HEK293 (cell line): ENCODE data around the gene ANP32A.
"Not testable (repeated sequence)": the region's sequence is repeated elsewhere in the genome, so short reads cannot be mapped to it uniquely, and the experiment has no call there.

ENCODE experiments used
- CTCF ChIA-PET: fragments of 350-600 bp; formaldehyde crosslinking; extraction: SDS; loops from one replicate; lab custom pipeline; 2021; ENCODE audit warnings: antibody characterized with exemption; lab: Yijun Ruan, JAX
- POLR2A ChIA-PET: fragments of 300-600 bp; formaldehyde crosslinking; extraction: SDS; loops from one replicate; lab custom pipeline; 2020; ENCODE audit warnings: antibody characterized with exemption, inconsistent platforms; lab: Yijun Ruan, JAX
- H3K27ac ChIP-seq: fragments of 200-500 bp; sonication (Bioruptor generic); 2 replicates; pipeline ENCODE4 v1.5.1; 2014; ENCODE audit warnings: low read depth, low read length, control low read depth, inconsistent platforms; ENCODE audit errors: extremely low read depth
- H3K36me3 ChIP-seq, 2 experiments: fragments of 200-500 bp in 1 of 2; sonication (Bioruptor generic) in 1 of 2; 1 replicate in 1 of 2; 2 replicates in 1 of 2; pipeline ENCODE4 v1.5.1; 2014 to 2017; ENCODE audit warnings: inconsistent platforms in 2 of 2, low read length in 2 of 2; ENCODE audit not compliant: control insufficient read depth in 2 of 2, insufficient read depth in 1 of 2
- H3K4me1 ChIP-seq: fragments of 200-500 bp; sonication (Bioruptor generic); 2 replicates; pipeline ENCODE4 v1.5.1; 2014; ENCODE audit warnings: mild to moderate bottlenecking, low read length, inconsistent platforms; ENCODE audit not compliant: control insufficient read depth, insufficient read depth
- H3K4me3 ChIP-seq: 2 replicates; pipeline ENCODE4 v1.5.1; 2011; ENCODE audit warnings: low read depth, mild to moderate bottlenecking, control low read depth, low read length, moderate library complexity
- H3K9me3 ChIP-seq: fragments of 200-500 bp; sonication (Bioruptor generic); 2 replicates; pipeline ENCODE4 v1.5.1; 2014; ENCODE audit warnings: low read depth, low read length, inconsistent platforms; ENCODE audit not compliant: control insufficient read depth, insufficient read depth
- PRDM1 ChIP-seq: fragments of 450-650 bp; formaldehyde crosslinking; IDR thresholded peaks from 2 replicates; pipeline ENCODE4; 2016; ENCODE audit warnings: missing biosample characterization, missing genetic modification characterization
- REPIN1 ChIP-seq: fragments of 450-650 bp; formaldehyde crosslinking; IDR thresholded peaks from 2 replicates; pipeline ENCODE4 v1.5.1; 2017; ENCODE audit warnings: missing biosample characterization, missing genetic modification characterization, low read depth
- SALL2 ChIP-seq: fragments of 450-650 bp; formaldehyde crosslinking; IDR thresholded peaks from 2 replicates; pipeline ENCODE4 v1.5.0; 2017; ENCODE audit warnings: missing biosample characterization, mild to moderate bottlenecking, missing genetic modification characterization, borderline replicate concordance
- SCRT1 ChIP-seq: fragments of 450-650 bp; formaldehyde crosslinking; IDR thresholded peaks from 2 replicates; pipeline ENCODE4 v1.5.1; 2016; ENCODE audit warnings: missing biosample characterization, missing genetic modification characterization, borderline replicate concordance
- TRIM28 ChIP-seq: IDR thresholded peaks from 2 replicates; pipeline ENCODE4 v1.6.1; 2011; ENCODE audit warnings: low read length, control low read depth, borderline replicate concordance
- YY1 ChIP-seq: fragments of 450-650 bp; formaldehyde crosslinking; IDR thresholded peaks from 2 replicates; pipeline ENCODE4 v1.5.1; 2018; ENCODE audit warnings: missing biosample characterization, missing genetic modification characterization
- ZBTB20 ChIP-seq: fragments of 450-650 bp; formaldehyde crosslinking; IDR thresholded peaks from 2 replicates; pipeline ENCODE4 v1.5.1; 2016; ENCODE audit warnings: missing biosample characterization, missing genetic modification characterization
- ZIC2 ChIP-seq: fragments of 450-650 bp; formaldehyde crosslinking; IDR thresholded peaks from 2 replicates; pipeline ENCODE4 v1.5.1; 2016; ENCODE audit warnings: missing biosample characterization, missing genetic modification characterization
- ZNF10 ChIP-seq: fragments of 450-650 bp; formaldehyde crosslinking; IDR thresholded peaks from 2 replicates; pipeline ENCODE4 v1.5.1; 2017; ENCODE audit warnings: missing biosample characterization, missing genetic modification characterization
- ZNF155 ChIP-seq: fragments of 450-650 bp; formaldehyde crosslinking; IDR thresholded peaks from 2 replicates; pipeline ENCODE4 v1.5.1; 2016; ENCODE audit warnings: missing biosample characterization, missing genetic modification characterization
- ZNF157 ChIP-seq: fragments of 450-650 bp; formaldehyde crosslinking; IDR thresholded peaks from 2 replicates; pipeline ENCODE4 v1.5.1; 2016; ENCODE audit warnings: missing biosample characterization, missing genetic modification characterization
- ZNF2 ChIP-seq: fragments of 450-650 bp; formaldehyde crosslinking; IDR thresholded peaks from 2 replicates; pipeline ENCODE4 v1.5.1; 2016; ENCODE audit warnings: missing biosample characterization, missing genetic modification characterization
- ZNF221 ChIP-seq: fragments of 450-650 bp; formaldehyde crosslinking; IDR thresholded peaks from 2 replicates; pipeline ENCODE4 v1.5.1; 2017; ENCODE audit warnings: missing biosample characterization, missing genetic modification characterization, borderline replicate concordance
- ZNF302 ChIP-seq: fragments of 450-650 bp; formaldehyde crosslinking; IDR thresholded peaks from 2 replicates; pipeline ENCODE4 v1.5.1; 2016; ENCODE audit warnings: missing biosample characterization, missing genetic modification characterization, low read depth
- ZNF366 ChIP-seq: fragments of 450-650 bp; formaldehyde crosslinking; conservative IDR thresholded peaks from 2 replicates; pipeline ENCODE4 v1.5.1; 2016; ENCODE audit warnings: missing biosample characterization, missing genetic modification characterization
- ZNF514 ChIP-seq: fragments of 450-650 bp; formaldehyde crosslinking; IDR thresholded peaks from 2 replicates; pipeline ENCODE4 v1.5.1; 2016; ENCODE audit warnings: missing biosample characterization, missing genetic modification characterization
- ZNF521 ChIP-seq: fragments of 450-650 bp; formaldehyde crosslinking; IDR thresholded peaks from 2 replicates; pipeline ENCODE4 v1.5.1; 2017; ENCODE audit warnings: missing biosample characterization, mild to moderate bottlenecking, missing genetic modification characterization
- ZNF639 ChIP-seq: fragments of 450-650 bp; formaldehyde crosslinking; IDR thresholded peaks from 2 replicates; pipeline ENCODE4 v1.5.1; 2016; ENCODE audit warnings: missing biosample characterization, missing genetic modification characterization
- ZNF704 ChIP-seq: fragments of 450-650 bp; formaldehyde crosslinking; IDR thresholded peaks from 2 replicates; pipeline ENCODE4 v1.5.1; 2016; ENCODE audit warnings: missing biosample characterization, missing genetic modification characterization
- ZNF843 ChIP-seq: fragments of 450-650 bp; formaldehyde crosslinking; IDR thresholded peaks from 2 replicates; pipeline ENCODE4 v1.5.1; 2016; ENCODE audit warnings: missing biosample characterization, missing genetic modification characterization
- TF ChIP-seq, protein P1 (sequence below): fragments of 450-650 bp; formaldehyde crosslinking; IDR thresholded peaks from 2 replicates; pipeline ENCODE4 v1.5.1; 2016; ENCODE audit warnings: missing biosample characterization, missing genetic modification characterization

ANP32A gene

DNA sequence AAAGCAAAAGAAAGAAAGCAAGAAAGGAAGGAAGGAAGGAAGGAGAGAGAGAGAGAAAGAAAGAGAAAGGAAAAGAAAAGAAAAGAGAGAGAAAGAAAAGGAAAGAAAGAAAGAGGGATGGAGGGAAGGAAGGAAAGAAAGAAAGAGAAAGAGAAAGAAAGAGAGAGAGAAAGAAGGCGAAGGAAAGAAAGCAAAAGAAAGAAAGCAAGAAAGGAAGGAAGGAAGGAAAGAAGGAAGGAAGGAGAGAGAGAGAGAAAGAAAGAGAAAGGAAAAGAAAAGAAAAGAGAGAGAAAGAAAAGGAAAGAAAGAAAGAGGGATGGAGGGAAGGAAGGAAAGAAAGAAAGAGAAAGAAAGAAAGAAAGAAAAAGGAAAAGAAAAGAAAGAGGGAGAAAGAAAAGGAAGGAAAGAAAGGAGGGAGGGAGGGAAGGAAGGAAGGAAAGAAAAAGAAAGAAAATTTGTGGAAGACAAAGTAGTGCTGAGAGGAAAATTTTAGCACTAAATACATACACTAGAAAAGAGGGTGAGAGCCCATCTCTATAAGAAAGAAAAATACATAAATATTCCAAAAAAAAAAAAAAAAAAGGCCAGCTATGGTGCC, 60.6 kb downstream of the ANP32A start:
- CTCF ChIA-PET, result interaction anchor here (0.7 kb wide), 1 partner anchor 9 kb away, joined by 4 read pairs; no protein-coding TSS in a partner anchor

GRCh38 chr15:68755731-68756130, 65.0 kb downstream of the ANP32A start:
- Histone ChIP-seq H3K36me3 (no peaks in the 10 kb centered on the region), H3K27ac (no peak overlapping the region), H3K4me3 (no peak overlapping the region), H3K4me1 (no peaks in the 10 kb centered on the region), H3K9me3 (no peaks in the 10 kb centered on the region)
- POLR2A ChIA-PET, result no interaction called here
- CTCF ChIA-PET, result interaction anchor here (0.6 to 0.8 kb wide), 2 partner anchors 65 to 913 kb away, joined by 3 read pairs; no protein-coding TSS in a partner anchor
- no peak for TF ChIP-seq ZNF10 (tag by site-specific recombination)

More for the DNA sequence above, 60.6 kb downstream of the ANP32A start:
- not testable (repeated sequence) for H3K27ac ChIP-seq, H3K9me3 ChIP-seq, H3K4me3 ChIP-seq, H3K36me3 ChIP-seq
- TF ChIP-seq ZNF366, result peak; percentile 97
- 0 out of 2 replicates have a peak, but pooled peaks have one; percentile 30 for TF ChIP-seq SALL2 (tag by site-specific recombination)
- peak; percentile 99 for TF ChIP-seq PRDM1 (tag by site-specific recombination)
- peak; percentile 89; the same call in 1 of the 2 replicates for TF ChIP-seq ZNF521 (tag by site-specific recombination)
- TF ChIP-seq SCRT1 (tag by site-specific recombination), result 0 out of 2 replicates have a peak, but pooled peaks have one; percentile 36
- 0 out of 2 replicates have a peak, but pooled peaks have one; percentile 42 for TF ChIP-seq ZNF155 (tag by site-specific recombination)
- TF ChIP-seq, all 188 proteins: peak for 6; not testable (repeated sequence) for 182
- POLR2A ChIA-PET, H3K4me1 ChIP-seq: not testable (repeated sequence)

DNA sequence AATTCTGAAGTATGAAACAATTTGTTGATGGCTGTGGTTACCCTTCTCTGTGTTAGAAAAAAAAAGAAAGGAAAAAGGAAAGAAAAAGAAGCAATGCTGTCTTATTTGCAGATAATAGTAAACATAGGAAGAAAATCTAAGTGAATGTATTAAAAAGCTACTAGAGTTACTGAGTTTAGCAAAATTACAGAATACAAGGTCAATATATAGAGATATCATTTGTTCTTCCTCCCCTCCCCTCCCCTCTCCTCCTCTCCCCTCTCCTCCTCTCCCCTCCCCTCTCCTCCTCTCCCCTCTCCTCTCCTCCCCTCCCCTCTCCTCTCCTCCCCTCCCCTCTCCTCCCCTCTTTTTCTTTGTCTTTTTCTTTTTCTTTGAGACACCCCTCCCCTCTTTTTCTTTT, 69.1 kb downstream of the ANP32A start:
- no peaks in the 10 kb centered on the region for H3K9me3 ChIP-seq
- ChIA-PET CTCF (interaction anchor here (0.6 to 1.6 kb wide), 4 partner anchors 59 to 213 kb away, joined by 3 to 5 read pairs (median 4); no protein-coding TSS in a partner anchor), POLR2A (no interaction called here)
- TF ChIP-seq REPIN1 (tag by site-specific recombination) (no peak), ZNF514 (tag by site-specific recombination) (no peak), ZBTB20 (tag by site-specific recombination) (no peak)
- TF ChIP-seq, protein P1, sequence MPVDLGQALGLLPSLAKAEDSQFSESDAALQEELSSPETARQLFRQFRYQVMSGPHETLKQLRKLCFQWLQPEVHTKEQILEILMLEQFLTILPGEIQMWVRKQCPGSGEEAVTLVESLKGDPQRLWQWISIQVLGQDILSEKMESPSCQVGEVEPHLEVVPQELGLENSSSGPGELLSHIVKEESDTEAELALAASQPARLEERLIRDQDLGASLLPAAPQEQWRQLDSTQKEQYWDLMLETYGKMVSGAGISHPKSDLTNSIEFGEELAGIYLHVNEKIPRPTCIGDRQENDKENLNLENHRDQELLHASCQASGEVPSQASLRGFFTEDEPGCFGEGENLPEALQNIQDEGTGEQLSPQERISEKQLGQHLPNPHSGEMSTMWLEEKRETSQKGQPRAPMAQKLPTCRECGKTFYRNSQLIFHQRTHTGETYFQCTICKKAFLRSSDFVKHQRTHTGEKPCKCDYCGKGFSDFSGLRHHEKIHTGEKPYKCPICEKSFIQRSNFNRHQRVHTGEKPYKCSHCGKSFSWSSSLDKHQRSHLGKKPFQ (tag by site-specific recombination), result no peak
- no peak overlapping the region for H3K4me3 ChIP-seq
- H3K4me1 ChIP-seq, result no peaks in the 10 kb centered on the region
- no peak overlapping the region for H3K27ac ChIP-seq
- no peaks in the 10 kb centered on the region for H3K36me3 ChIP-seq

DNA sequence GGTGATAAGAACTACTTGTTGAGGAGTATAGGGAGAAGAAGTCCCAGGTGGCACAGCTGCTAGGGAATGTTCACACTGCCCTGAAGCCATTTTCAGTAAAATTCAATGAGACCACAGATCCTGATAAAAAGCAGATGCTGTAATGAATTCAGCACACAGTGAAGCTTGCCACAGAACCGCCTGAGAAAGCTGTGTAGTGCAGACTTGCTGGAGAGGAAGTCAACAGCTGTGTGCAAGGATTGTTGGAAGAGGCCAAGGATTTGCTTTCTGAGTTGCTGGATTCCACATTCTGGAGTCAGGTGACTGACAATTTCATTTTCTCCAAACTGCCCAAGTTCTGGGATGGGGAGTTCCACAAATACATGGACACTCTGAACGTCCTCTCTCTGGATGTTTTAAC, 70.9 kb downstream of the ANP32A start:
- Histone ChIP-seq H3K36me3 (no peaks in the 10 kb centered on the region), H3K9me3 (no peaks in the 10 kb centered on the region), H3K4me3 (no peak overlapping the region), H3K4me1 (no peaks in the 10 kb centered on the region), H3K27ac (no peak overlapping the region)
- ChIA-PET CTCF (interaction anchor here (1.3 kb wide), 1 partner anchor 35 kb away, joined by 3 read pairs; no protein-coding TSS in a partner anchor), POLR2A (no interaction called here)
- TF ChIP-seq ZNF639 (tag by site-specific recombination) (no peak), ZIC2 (tag by site-specific recombination) (no peak), ZNF221 (tag by site-specific recombination) (no peak), TRIM28 (no peak), ZNF2 (tag by site-specific recombination) (no peak), ZNF157 (tag by site-specific recombination) (no peak), ZNF843 (tag by site-specific recombination) (no peak), ZNF302 (tag by site-specific recombination) (no peak), YY1 (tag by site-specific recombination) (no peak), ZNF704 (no peak)
